ENCODE data around the gene MED31. TPM values are rescaled to one million over a fixed set of nuclear protein-coding genes. Genes with fewer than 3 reads are reported as not detected.

MED31 gene
- total and polyA plus RNA-seq, 2 of the 4 experiments (the other 2 are of a cell fraction): 5.6 to 11.6 TPM

DNA sequence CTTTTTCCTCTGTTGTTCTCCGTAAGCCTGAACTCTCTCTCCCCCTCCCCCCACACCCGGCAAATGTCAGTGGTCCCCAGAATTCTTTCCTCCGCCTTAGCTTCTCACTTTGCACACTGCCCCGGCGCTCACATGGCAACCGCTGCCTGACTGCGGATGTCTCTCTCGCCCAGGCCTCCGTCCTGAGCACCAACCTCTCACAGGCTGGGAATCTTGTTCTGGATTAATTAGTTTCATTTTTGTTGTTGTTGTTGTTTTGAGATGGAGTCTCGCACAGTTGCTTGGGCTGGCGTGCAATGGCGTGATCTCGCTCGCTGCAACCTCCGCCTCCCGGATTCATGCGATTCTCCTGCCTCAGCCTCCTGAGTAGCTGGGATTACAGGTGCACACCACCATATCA is 16.8 kb upstream of the MED31 start (continued):
- TF ChIP-seq ELK1 (IDR thresholded peaks at IDR 0.05; ENCODE audit: borderline replicate concordance, low read depth, low read length) (no peak), RCOR1 (IDR thresholded peaks at IDR 0.05; ENCODE audit: insufficient replicate concordance, low read length) (no peak), SMC3 (IDR thresholded peaks at IDR 0.05; ENCODE audit: low read depth, low read length) (no peak), NFE2L2 (IDR thresholded peaks at IDR 0.05; ENCODE audit: low read depth, low read length) (no peak)

DNA sequence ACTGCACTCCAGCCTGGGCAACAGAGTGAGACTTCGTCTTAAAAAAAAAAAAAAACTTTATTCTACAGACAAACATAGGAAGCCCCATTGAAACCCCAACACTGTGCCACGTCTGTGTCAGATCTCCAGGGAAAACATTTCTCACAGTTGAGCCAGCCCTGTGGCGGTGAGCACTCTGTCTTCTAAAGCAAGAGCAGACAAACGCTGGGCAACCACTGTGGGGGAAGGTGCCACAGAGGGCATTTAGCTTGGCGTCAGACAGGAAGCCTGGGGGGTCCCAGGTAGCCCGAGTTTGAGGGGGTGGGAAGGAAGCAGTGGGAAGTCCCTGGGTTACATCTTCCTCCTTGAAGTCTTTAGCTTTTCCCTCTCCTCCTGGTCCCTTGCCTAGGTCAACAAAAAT is 16.1 kb upstream of the MED31 start:
- H4K5ac ChIP-seq (ENCODE audit: low read depth, low read length): no peak overlapping the region
- no peaks in the 10 kb centered on the region for H3K79me1 ChIP-seq (ENCODE audit: low read depth in 1 of 2, low read length in 2 of 2)
- in situ Hi-C loops (cut with MboI; ENCODE audit: low sequenced_read_pairs): loop anchor here (10.0 kb wide), 3 partner anchors 127 to 347 kb away; partner anchors contain the start of genes RNASEK and TEKT1
- H4K91ac ChIP-seq (ENCODE audit: insufficient read depth, low read depth, low read length): no peak overlapping the region
- no peaks in the 10 kb centered on the region for H3K36me3 ChIP-seq (ENCODE audit: control insufficient read depth, insufficient read depth, low read length)
- H2BK15ac ChIP-seq (ENCODE audit: low read depth, low read length): no peak overlapping the region
- H3K18ac ChIP-seq (ENCODE audit: low read depth, low read length): no peak overlapping the region
- H3K27me3 ChIP-seq (ENCODE audit: control insufficient read depth, insufficient read depth, low read length): peaks cover 20% of the 10 kb centered on the region
- no peak overlapping the region for H2AK5ac ChIP-seq (ENCODE audit: low read depth, low read length)
- intact Hi-C loops (cut with micrococcal nuclease): loop anchor here (2.0 to 10.0 kb wide), 3 partner anchors 87 to 347 kb away; partner anchors contain the start of gene XAF1
- no peak overlapping the region for H3K4me2 ChIP-seq (ENCODE audit: low read depth, low read length)
- no peak overlapping the region for H3K56ac ChIP-seq (ENCODE audit: extremely low read depth, insufficient read depth, low read length)
- ChIA-PET POLR2A (ENCODE audit: unreplicated experiment) (no interaction called here), CTCF (interaction anchor here (0.6 kb wide), 1 partner anchor 326 kb away, joined by 5 read pairs; no protein-coding TSS in a partner anchor)
- dilution Hi-C loops (cut with HindIII; ENCODE audit: low sequenced_read_pairs, unreplicated experiment): no loop called here
- ATAC-seq (ENCODE audit: low read depth): no peak
- no peaks in the 10 kb centered on the region for H3K9me3 ChIP-seq (ENCODE audit: control insufficient read depth, insufficient read depth, low read length)
- H4K8ac ChIP-seq (ENCODE audit: low read depth in 2 of 2, low read length in 2 of 2): no peak overlapping the region
- no peak for DNase-seq
- H3K9me1 ChIP-seq (ENCODE audit: insufficient read depth, low read length): no peaks in the 10 kb centered on the region
- H2BK120ac ChIP-seq (ENCODE audit: low read depth, low read length): no peak overlapping the region
- no peak overlapping the region for H3K23ac ChIP-seq (ENCODE audit: low read depth, low read length)
- no CpG with 5 or more reads among the region's 6 CpGs for WGBS, 2 experiments (ENCODE audit: extremely low coverage in 2 of 2, insufficient read length in 1 of 2)
- H3K14ac ChIP-seq (replicated peaks; ENCODE audit: low read depth, low read length): no peak overlapping the region
- H2AFZ ChIP-seq (replicated peaks; ENCODE audit: low read length, poor library complexity): peak overlapping the region; percentile 27
- H2BK20ac ChIP-seq (ENCODE audit: low read depth, low read length): no peak overlapping the region
- H3K9ac ChIP-seq (ENCODE audit: low read depth, low read length): no peak overlapping the region
- BruUV-seq (replicated peaks): no TSS peak
- no peak overlapping the region for H3K27ac ChIP-seq (ENCODE audit: insufficient read depth, low read length)
- H2AK9ac ChIP-seq (replicated peaks; ENCODE audit: low read depth, low read length, poor library complexity): no peak overlapping the region
- no peak overlapping the region for H3K4ac ChIP-seq (ENCODE audit: low read depth, low read length)
- no peaks in the 10 kb centered on the region for H4K20me1 ChIP-seq (ENCODE audit: insufficient read depth, low read length)
- no peak overlapping the region for H2BK5ac ChIP-seq (ENCODE audit: low read depth, low read length, poor library complexity, severe bottlenecking)
- H3K4me3 ChIP-seq (ENCODE audit: insufficient read depth, low read depth, low read length): no peak overlapping the region
- no peaks in the 10 kb centered on the region for H3K4me1 ChIP-seq (ENCODE audit: control insufficient read depth, insufficient read depth, low read length)
- TF ChIP-seq MXI1 (IDR thresholded peaks at IDR 0.05; ENCODE audit: borderline replicate concordance, low read depth, low read length) (no peak), ELK1 (IDR thresholded peaks at IDR 0.05; ENCODE audit: borderline replicate concordance, low read depth, low read length) (no peak), CEBPB (IDR thresholded peaks at IDR 0.05; ENCODE audit: low read depth, low read length) (no peak), CHD1 (IDR thresholded peaks at IDR 0.05; ENCODE audit: low read depth, low read length) (no peak), FOS (IDR thresholded peaks at IDR 0.05; ENCODE audit: low read depth, low read length) (no peak), MAFK (IDR thresholded peaks at IDR 0.05; ENCODE audit: low read depth, low read length) (no peak), NFE2L2 (IDR thresholded peaks at IDR 0.05; ENCODE audit: low read depth, low read length) (no peak), MAZ (IDR thresholded peaks at IDR 0.05; ENCODE audit: borderline replicate concordance, low read depth, low read length) (no peak), RAD21 (IDR thresholded peaks at IDR 0.05; ENCODE audit: low read length) (no peak), SMC3 (IDR thresholded peaks at IDR 0.05; ENCODE audit: low read depth, low read length) (no peak)
- TF ChIP-seq, protein P1, sequence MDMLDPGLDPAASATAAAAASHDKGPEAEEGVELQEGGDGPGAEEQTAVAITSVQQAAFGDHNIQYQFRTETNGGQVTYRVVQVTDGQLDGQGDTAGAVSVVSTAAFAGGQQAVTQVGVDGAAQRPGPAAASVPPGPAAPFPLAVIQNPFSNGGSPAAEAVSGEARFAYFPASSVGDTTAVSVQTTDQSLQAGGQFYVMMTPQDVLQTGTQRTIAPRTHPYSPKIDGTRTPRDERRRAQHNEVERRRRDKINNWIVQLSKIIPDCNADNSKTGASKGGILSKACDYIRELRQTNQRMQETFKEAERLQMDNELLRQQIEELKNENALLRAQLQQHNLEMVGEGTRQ (IDR thresholded peaks at IDR 0.05; ENCODE audit: low read depth, low read length): no peak
